CD4-positive, alpha-beta T cell (primary cell): ENCODE measurements around the gene UQCR11. TPM values are rescaled to one million over a fixed set of nuclear protein-coding genes. Genes with fewer than 3 reads are reported as not detected.

Experiments used
- ATAC-seq: fragments of 200-7000 bp; cut with Tn5 transposase; one replicate; pipeline ENCODE4 v1.10.0; 2022; ENCODE audit warnings: mild to moderate bottlenecking; ENCODE audit not compliant: poor library complexity
- CTCF ChIA-PET: fragments of 350-600 bp; sonication (Branson Sonifier 250); formaldehyde crosslinking; loops from one replicate; lab custom pipeline; 2021; ENCODE audit warnings: antibody characterized with exemption, inconsistent platforms; lab: Charles Lee
- POLR2A ChIA-PET: fragments of 350-600 bp; sonication (Branson Sonifier 250); formaldehyde crosslinking; loops from one replicate; lab custom pipeline; 2021; ENCODE audit warnings: antibody characterized with exemption, inconsistent platforms; lab: Charles Lee
- DNase-seq, 14 experiments: peaks; one replicate each; pipeline ENCODE4 v3.0.0-alpha.2; 2013 to 2020; ENCODE audit warnings: mixed read lengths in 2 of 14
- H3K27ac ChIP-seq, 2 donors: one replicate each; pipeline versions ENCODE4 v1.5.1 to v1.7.0; 2013; ENCODE audit warnings: low read length in 2 of 2, low read depth in 1 of 2, mild to moderate bottlenecking in 1 of 2
- H3K27me3 ChIP-seq, 2 experiments: 1 replicate in 1 of 2; 2 replicates in 1 of 2; pipeline versions ENCODE4 v1.6.1 to v1.7.0; 2013; ENCODE audit warnings: low read length in 2 of 2, control low read depth in 1 of 2, mild to moderate bottlenecking in 1 of 2, moderate library complexity in 1 of 2; ENCODE audit not compliant: insufficient read depth in 2 of 2, control insufficient read depth in 1 of 2
- H3K36me3 ChIP-seq: one replicate; pipeline ENCODE4 v1.6.1; 2013; ENCODE audit warnings: low read length, control low read depth; ENCODE audit not compliant: insufficient read depth
- H3K4me1 ChIP-seq: one replicate; pipeline ENCODE4 v1.6.1; 2013; ENCODE audit warnings: low read length, control low read depth; ENCODE audit not compliant: insufficient read depth
- H3K4me3 ChIP-seq: one replicate; pipeline ENCODE4 v1.5.1; 2013; ENCODE audit warnings: mild to moderate bottlenecking, low read length, moderate library complexity
- H3K9me3 ChIP-seq, 2 experiments: 1 replicate in 1 of 2; 2 replicates in 1 of 2; pipeline versions ENCODE4 v1.6.1 to v1.7.0; 2013; ENCODE audit warnings: low read length in 2 of 2, mild to moderate bottlenecking in 2 of 2, control low read depth in 1 of 2, moderate library complexity in 1 of 2; ENCODE audit not compliant: control insufficient read depth in 1 of 2, insufficient read depth in 1 of 2
- H3K27ac Mint-ChIP-seq: one replicate; pipeline ENCODE4 v1.8.0; 2020; ENCODE audit warnings: mixed read lengths
- H3K27me3 Mint-ChIP-seq: one replicate; pipeline ENCODE4 v1.8.0; 2021; ENCODE audit warnings: mixed read lengths
- H3K36me3 Mint-ChIP-seq: one replicate; pipeline ENCODE4 v1.8.0; 2021; ENCODE audit warnings: low read depth, mixed read lengths
- H3K4me1 Mint-ChIP-seq: one replicate; pipeline ENCODE4 v1.8.0; 2021; ENCODE audit warnings: low read depth, mixed read lengths
- H3K4me3 Mint-ChIP-seq: one replicate; pipeline ENCODE4 v1.8.0; 2020; ENCODE audit warnings: mild to moderate bottlenecking, mixed read lengths
- H3K9me3 Mint-ChIP-seq: one replicate; pipeline ENCODE4 v1.8.0; 2020; ENCODE audit warnings: mixed read lengths
- CTCF ChIP-seq: fragments of 200-600 bp; IDR thresholded peaks from one replicate; pipeline ENCODE4 v1.8.0; 2022; ENCODE audit warnings: antibody characterized with exemption, mild to moderate bottlenecking
- intact Hi-C, 2 experiments: fragments of 100-400 bp; cut with DNase I in 1 of 2; cut with micrococcal nuclease in 1 of 2; formaldehyde crosslinking; loops; one replicate each; pipeline versions ENCODE4 v1.15.1 to v1.9.0; 2023 to 2025; cut with DNase I, micrococcal nuclease
- total RNA-seq, 174 experiments: library from RNA in 2 of 174; stranded (reverse) in 2 of 174; gene quantifications; one replicate each; pipeline ENCODE4 v1.2.3 and lab custom pipeline; 2021 to 2026

The UQCR11 gene
- total RNA-seq, 2 experiments from 2014 or later: 88.9 to 93.8 TPM

GRCh38 chr19:1555487-1556389 is 49.5 kb downstream of the UQCR11 start:
- Histone ChIP-seq H3K27me3 (no peaks in the 10 kb centered on the region), H3K4me1 (no peaks in the 10 kb centered on the region), H3K27ac (no peak overlapping the region), H3K36me3 (no peaks in the 10 kb centered on the region), H3K9me3 (no peaks in the 10 kb centered on the region), H3K4me3 (no peak overlapping the region)
- Mint-ChIP-seq H3K36me3 (no peaks in the 10 kb centered on the region), H3K4me3 (no peak overlapping the region), H3K4me1 (no peaks in the 10 kb centered on the region), H3K27ac (no peak overlapping the region), H3K9me3 (no peaks in the 10 kb centered on the region), H3K27me3 (peaks cover 10% of the 10 kb centered on the region)
- intact Hi-C loops: no loop called here
- no peak for DNase-seq
- no peak for ATAC-seq
- no peak for TF ChIP-seq CTCF
- ChIA-PET CTCF (no interaction called here), POLR2A (no interaction called here)

DNA sequence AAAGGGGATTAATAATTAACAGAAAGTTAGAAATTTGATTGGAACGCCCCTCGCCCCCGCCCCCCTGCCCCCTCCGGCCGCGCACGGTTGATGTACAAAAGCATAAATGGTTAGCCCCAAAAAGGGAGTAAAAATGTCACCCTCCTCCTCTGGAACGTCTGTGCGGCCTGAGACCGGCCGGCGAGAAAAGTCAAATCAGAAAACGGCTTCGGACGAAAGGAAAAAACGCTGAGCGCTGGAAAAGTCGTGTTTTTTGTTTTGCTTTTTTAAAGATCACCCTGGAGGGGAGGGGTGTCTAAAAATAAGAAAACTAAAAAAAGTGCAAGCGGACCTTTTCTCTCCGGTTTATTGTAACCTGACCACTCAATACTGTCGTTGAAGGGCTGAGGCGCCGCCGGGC is 50.3 kb downstream of the UQCR11 start:
- no peaks in the 10 kb centered on the region for H3K9me3 Mint-ChIP-seq
- Histone ChIP-seq H3K9me3 (no peaks in the 10 kb centered on the region), H3K4me3 (no peak overlapping the region), H3K27me3 (no peaks in the 10 kb centered on the region), H3K36me3 (no peaks in the 10 kb centered on the region), H3K4me1 (no peaks in the 10 kb centered on the region), H3K27ac (no peak overlapping the region)
- TF ChIP-seq CTCF: no peak
- DNase-seq (no peak), ATAC-seq (no peak)
- CTCF ChIA-PET: no interaction called here
- H3K4me3 Mint-ChIP-seq: no peak overlapping the region
- no peaks in the 10 kb centered on the region for H3K36me3 Mint-ChIP-seq
- peaks cover 10% of the 10 kb centered on the region for H3K27me3 Mint-ChIP-seq
- no peak overlapping the region for H3K27ac Mint-ChIP-seq
- no peaks in the 10 kb centered on the region for H3K4me1 Mint-ChIP-seq
- intact Hi-C loops: no loop called here
- POLR2A ChIA-PET: no interaction called here

GRCh38 chr19:1553415-1553814 is 51.8 kb downstream of the UQCR11 start:
- ChIA-PET POLR2A (no interaction called here), CTCF (no interaction called here)
- no peaks in the 10 kb centered on the region for H3K36me3 ChIP-seq
- Mint-ChIP-seq H3K36me3 (no peaks in the 10 kb centered on the region), H3K9me3 (no peaks in the 10 kb centered on the region), H3K4me1 (no peaks in the 10 kb centered on the region), H3K27ac (no peak overlapping the region), H3K4me3 (no peak overlapping the region), H3K27me3 (peaks cover 18% of the 10 kb centered on the region)
- H3K4me3 ChIP-seq: no peak overlapping the region
- TF ChIP-seq CTCF: no peak
- no peak for DNase-seq
- H3K4me1 ChIP-seq: no peaks in the 10 kb centered on the region
- H3K27ac ChIP-seq: no peak overlapping the region
- no peaks in the 10 kb centered on the region for H3K27me3 ChIP-seq
- intact Hi-C loops: no loop called here
- no peak for ATAC-seq
- H3K9me3 ChIP-seq: no peaks in the 10 kb centered on the region
